Hematopoietic multipotent progenitor cell (in vitro differentiated cells): ENCODE results near the gene LGI4. TPM values are rescaled to one million over a fixed set of nuclear protein-coding genes. Genes with fewer than 3 reads are reported as not detected.
"Not testable (repeated sequence)": the region's sequence is repeated elsewhere in the genome, so short reads cannot be mapped to it uniquely, and the experiment has no call there.

Experiments used
- DNase-seq, 3 donors: peaks; one replicate each; pipeline ENCODE4 v3.0.0-alpha.2; 2011 to 2015; ENCODE audit warnings: low read depth in 2 of 3, low spot score in 2 of 3
- total RNA-seq: library from RNA; depleted of rRNA; stranded (reverse); fragments of >200 nt; gene quantifications from one replicate; pipeline ENCODE4 v1.2.3, GENCODE V29; 2012

The LGI4 gene
- total RNA-seq, 1 donor = 0.27 TPM

GRCh38 chr19:35142606-35143230 is 7.9 kb upstream of the LGI4 start:
- peak in 2 of 3 donors; percentile 62 to 70 for DNase-seq

- peak in 1 of 3 donors; percentile 55 for DNase-seq
Observed at GRCh38 chr19:35141837-35142605, 7.2 kb upstream of the LGI4 start.

GRCh38 chr19:35140962-35141836 is 6.3 kb upstream of the LGI4 start:
- DNase-seq = peak; percentile 78 to 90 (median 85)

- no peak for DNase-seq
Observed at GRCh38 chr19:35140207-35140961, 5.5 kb upstream of the LGI4 start.

GRCh38 chr19:35138305-35138892 is 3.5 kb upstream of the LGI4 start, which contains the start of gene FXYD1:
FXYD1 (plus strand) TSS chr19:35138824; CDS start chr19:35140080, 1,256 bp downstream.
- no peak for DNase-seq

- DNase-seq = no peak
Observed at GRCh38 chr19:35136977-35137702, 2.3 kb upstream of the LGI4 start.

GRCh38 chr19:35136231-35136630 is 1.4 kb upstream of the LGI4 start:
- DNase-seq = no peak

- peak in 2 of 3 donors; percentile 75 to 86 for DNase-seq
Observed at GRCh38 chr19:35135389-35135909, 590 bp upstream of the LGI4 start.

- DNase-seq = no peak
Observed at GRCh38 chr19:35133826-35134225, 1.0 kb downstream of the LGI4 start.

GRCh38 chr19:35132254-35132653 is 2.6 kb downstream of the LGI4 start:
- DNase-seq = no peak

GRCh38 chr19:35130761-35131720 is 3.8 kb downstream of the LGI4 start:
- DNase-seq = no peak

- not testable (repeated sequence) for DNase-seq
Observed at GRCh38 chr19:35129724-35130274, 5.1 kb downstream of the LGI4 start.

- no peak for DNase-seq
Observed at GRCh38 chr19:35128398-35129057, 6.3 kb downstream of the LGI4 start.

- no peak for DNase-seq
Observed at GRCh38 chr19:35127871-35128270, 7.0 kb downstream of the LGI4 start.

- no peak for DNase-seq
Observed at GRCh38 chr19:35126624-35126959, 8.3 kb downstream of the LGI4 start.

GRCh38 chr19:35125749-35126623 is 8.9 kb downstream of the LGI4 start:
- no peak for DNase-seq
